NCI-H2171 (cell line): ENCODE measurements around the gene SP100.
"Not testable (repeated sequence)": the region's sequence is repeated elsewhere in the genome, so short reads cannot be mapped to it uniquely, and the experiment has no call there.

ENCODE experiments used
- DNase-seq: peaks from one replicate; lab custom pipeline; 2025; lab: John Stamatoyannopoulos, UW

The SP100 gene

GRCh38 chr2:230459216-230459615 is 43.2 kb downstream of the SP100 start:
- DNase-seq = no peak

GRCh38 chr2:230471074-230471473 is 55.1 kb downstream of the SP100 start:
- DNase-seq = no peak

- DNase-seq = no peak
Observed at GRCh38 chr2:230472621-230473018, 56.6 kb downstream of the SP100 start.

- no peak for DNase-seq
Observed at GRCh38 chr2:230473378-230473777, 57.4 kb downstream of the SP100 start.

- DNase-seq = no peak
Observed at GRCh38 chr2:230475143-230475542, 59.1 kb downstream of the SP100 start.

- DNase-seq = no peak
Observed at GRCh38 chr2:230485801-230486341, 69.9 kb downstream of the SP100 start.

GRCh38 chr2:230491219-230491618 is 75.2 kb downstream of the SP100 start:
- not testable (repeated sequence) for DNase-seq

GRCh38 chr2:230492107-230492506 is 76.1 kb downstream of the SP100 start:
- no peak for DNase-seq

GRCh38 chr2:230494980-230495379 is 79.0 kb downstream of the SP100 start:
- no peak for DNase-seq

- no peak for DNase-seq
Observed at GRCh38 chr2:230496891-230497290, 80.9 kb downstream of the SP100 start.

- no peak for DNase-seq
Observed at GRCh38 chr2:230498506-230499107, 82.6 kb downstream of the SP100 start.

GRCh38 chr2:230502593-230502992 is 86.6 kb downstream of the SP100 start:
- no peak for DNase-seq

- DNase-seq = no peak
Observed at GRCh38 chr2:230503798-230504197, 87.8 kb downstream of the SP100 start.

GRCh38 chr2:230505162-230505561 is 89.2 kb downstream of the SP100 start:
- DNase-seq = no peak

- no peak for DNase-seq
Observed at GRCh38 chr2:230512955-230513748, 97.2 kb downstream of the SP100 start.

GRCh38 chr2:230520061-230520874 is 104.3 kb downstream of the SP100 start:
- DNase-seq = no peak

- no peak for DNase-seq
Observed at GRCh38 chr2:230520875-230521155, 104.8 kb downstream of the SP100 start.

- no peak for DNase-seq
Observed at GRCh38 chr2:230521386-230521785, 105.4 kb downstream of the SP100 start.

GRCh38 chr2:230525682-230526081 is 109.7 kb downstream of the SP100 start:
- no peak for DNase-seq

GRCh38 chr2:230537531-230537976 is 121.6 kb downstream of the SP100 start:
- no peak for DNase-seq

GRCh38 chr2:230540332-230540731 is 124.3 kb downstream of the SP100 start:
- DNase-seq = no peak

- DNase-seq = no peak
Observed at GRCh38 chr2:230541934-230542380, 126.0 kb downstream of the SP100 start.

GRCh38 chr2:230542751-230543150 is 126.8 kb downstream of the SP100 start:
- no peak for DNase-seq
